Activated CD8-positive, alpha-beta memory T cell treated with anti-CD3 and anti-CD28 coated beads, Interleukin-2, amount 10 ng/mL, durations not matched to agents 7 days and 5 days (primary cell): ENCODE data around the gene IMP3. TPM values are rescaled to one million over a fixed set of nuclear protein-coding genes. Genes with fewer than 3 reads are reported as not detected.

Source experiments
- ATAC-seq: fragments of 150-1000 bp; cut with Tn5 transposase; one replicate; pipeline ENCODE4 v1.10.0; 2021; ENCODE audit warnings: moderate library complexity
- CTCF ChIA-PET: fragments of 350-600 bp; sonication (Branson Sonifier 250); formaldehyde crosslinking; loops from one replicate; lab custom pipeline; 2021; ENCODE audit warnings: antibody characterized with exemption; lab: Charles Lee
- DNase-seq: peaks from one replicate; pipeline ENCODE4 v3.0.0-alpha.2; 2020
- H3K27ac Mint-ChIP-seq: one replicate; pipeline ENCODE4 v1.8.0; 2021; ENCODE audit warnings: mild to moderate bottlenecking, mixed read lengths
- H3K27me3 Mint-ChIP-seq: one replicate; pipeline ENCODE4 v1.8.0; 2021; ENCODE audit warnings: mixed read lengths
- H3K36me3 Mint-ChIP-seq: one replicate; pipeline ENCODE4 v1.8.0; 2021; ENCODE audit warnings: mild to moderate bottlenecking, mixed read lengths
- H3K4me1 Mint-ChIP-seq: one replicate; pipeline ENCODE4 v1.8.0; 2021; ENCODE audit warnings: mixed read lengths
- H3K4me3 Mint-ChIP-seq: one replicate; pipeline ENCODE4 v1.8.0; 2021; ENCODE audit warnings: mild to moderate bottlenecking, moderate library complexity, mixed read lengths
- H3K9me3 Mint-ChIP-seq: one replicate; pipeline ENCODE4 v1.8.0; 2022; ENCODE audit warnings: low read depth, mixed read lengths
- total RNA-seq, 2 experiments: library from RNA; stranded (reverse); gene quantifications; one replicate each; pipeline ENCODE4 v1.2.3, GENCODE V29; 2021

IMP3 gene
- total RNA-seq, 2 experiments from 2014 or later: 84.0 to 109 TPM

- H3K27me3 Mint-ChIP-seq: no peaks in the 10 kb centered on the region
- H3K4me3 Mint-ChIP-seq: no peak overlapping the region
- no peak overlapping the region for H3K27ac Mint-ChIP-seq
- DNase-seq (no peak), ATAC-seq (no peak)
- no peaks in the 10 kb centered on the region for H3K9me3 Mint-ChIP-seq
- peaks cover 12% of the 10 kb centered on the region for H3K4me1 Mint-ChIP-seq
- no peaks in the 10 kb centered on the region for H3K36me3 Mint-ChIP-seq
- CTCF ChIA-PET: interaction anchor here (0.9 kb wide), 1 partner anchor 19 kb away, joined by 3 read pairs; the partner anchor contains the start of gene SNX33
These were observed 26.9 kb upstream of the IMP3 start for GRCh38 chr15:75666823-75667501.

- no peak overlapping the region for H3K4me3 Mint-ChIP-seq
- DNase-seq (no peak), ATAC-seq (no peak)
- CTCF ChIA-PET: interaction anchor here (1.0 kb wide), 1 partner anchor 22 kb away, joined by 3 read pairs; no protein-coding TSS in a partner anchor
- no peaks in the 10 kb centered on the region for H3K36me3 Mint-ChIP-seq
- H3K27me3 Mint-ChIP-seq: no peaks in the 10 kb centered on the region
- no peaks in the 10 kb centered on the region for H3K9me3 Mint-ChIP-seq
- H3K4me1 Mint-ChIP-seq: peaks cover 12% of the 10 kb centered on the region
- no peak overlapping the region for H3K27ac Mint-ChIP-seq
These were observed 24.0 kb upstream of the IMP3 start for GRCh38 chr15:75663931-75664421.

GRCh38 chr15:75662823-75663519 lies 22.9 kb upstream of the IMP3 start:
- H3K4me1 Mint-ChIP-seq: peaks cover 12% of the 10 kb centered on the region
- no peaks in the 10 kb centered on the region for H3K27me3 Mint-ChIP-seq
- H3K36me3 Mint-ChIP-seq: no peaks in the 10 kb centered on the region
- DNase-seq (no peak), ATAC-seq (no peak)
- CTCF ChIA-PET: interaction anchor here (1.0 kb wide), 1 partner anchor 23 kb away, joined by 3 read pairs; no protein-coding TSS in a partner anchor
- H3K9me3 Mint-ChIP-seq: no peaks in the 10 kb centered on the region
- H3K4me3 Mint-ChIP-seq: no peak overlapping the region
- no peak overlapping the region for H3K27ac Mint-ChIP-seq

- H3K4me1 Mint-ChIP-seq: peaks cover 9% of the 10 kb centered on the region
- H3K27ac Mint-ChIP-seq: no peak overlapping the region
- DNase-seq (no peak), ATAC-seq (no peak)
- no peaks in the 10 kb centered on the region for H3K36me3 Mint-ChIP-seq
- no peaks in the 10 kb centered on the region for H3K27me3 Mint-ChIP-seq
- no peaks in the 10 kb centered on the region for H3K9me3 Mint-ChIP-seq
- CTCF ChIA-PET: interaction anchor here (0.6 to 1.0 kb wide), 2 partner anchors 10 to 28 kb away, joined by 3 read pairs; no protein-coding TSS in a partner anchor
- no peak overlapping the region for H3K4me3 Mint-ChIP-seq
These were observed 21.7 kb upstream of the IMP3 start for GRCh38 chr15:75661756-75662140.

- H3K27me3 Mint-ChIP-seq: no peaks in the 10 kb centered on the region
- peaks cover 4% of the 10 kb centered on the region for H3K4me1 Mint-ChIP-seq
- CTCF ChIA-PET: interaction anchor here (0.6 to 1.0 kb wide), 2 partner anchors 11 to 28 kb away, joined by 3 read pairs; no protein-coding TSS in a partner anchor
- no peak overlapping the region for H3K4me3 Mint-ChIP-seq
- ATAC-seq (no peak), DNase-seq (no peak)
- no peak overlapping the region for H3K27ac Mint-ChIP-seq
- no peaks in the 10 kb centered on the region for H3K36me3 Mint-ChIP-seq
- no peaks in the 10 kb centered on the region for H3K9me3 Mint-ChIP-seq
These were observed 21.2 kb upstream of the IMP3 start for GRCh38 chr15:75661100-75661755.

GRCh38 chr15:75659928-75660645 lies 20.1 kb upstream of the IMP3 start:
- Mint-ChIP-seq H3K36me3 (no peaks in the 10 kb centered on the region), H3K4me3 (no peak overlapping the region), H3K27ac (no peak overlapping the region), H3K4me1 (no peaks in the 10 kb centered on the region), H3K9me3 (no peaks in the 10 kb centered on the region), H3K27me3 (no peaks in the 10 kb centered on the region)
- no peak for ATAC-seq
- CTCF ChIA-PET: interaction anchor here (0.6 kb wide), 1 partner anchor 430 kb away, joined by 3 read pairs; no protein-coding TSS in a partner anchor
- DNase-seq: no peak

GRCh38 chr15:75659141-75659771 lies 19.2 kb upstream of the IMP3 start:
- Mint-ChIP-seq H3K36me3 (no peaks in the 10 kb centered on the region), H3K27ac (no peak overlapping the region), H3K27me3 (no peaks in the 10 kb centered on the region), H3K9me3 (no peaks in the 10 kb centered on the region), H3K4me3 (no peak overlapping the region), H3K4me1 (no peaks in the 10 kb centered on the region)
- DNase-seq (no peak), ATAC-seq (no peak)
- CTCF ChIA-PET: interaction anchor here (0.6 kb wide), 1 partner anchor 431 kb away, joined by 3 read pairs; no protein-coding TSS in a partner anchor

GRCh38 chr15:75656813-75657212 lies 16.8 kb upstream of the IMP3 start:
- Mint-ChIP-seq H3K27me3 (no peaks in the 10 kb centered on the region), H3K36me3 (no peaks in the 10 kb centered on the region), H3K4me3 (no peak overlapping the region), H3K4me1 (peaks cover 2% of the 10 kb centered on the region), H3K9me3 (no peaks in the 10 kb centered on the region), H3K27ac (no peak overlapping the region)
- ATAC-seq (no peak), DNase-seq (no peak)
- CTCF ChIA-PET: no interaction called here

GRCh38 chr15:75656331-75656730 lies 16.3 kb upstream of the IMP3 start:
- H3K9me3 Mint-ChIP-seq: no peaks in the 10 kb centered on the region
- no peak for DNase-seq
- H3K27ac Mint-ChIP-seq: no peak overlapping the region
- CTCF ChIA-PET: no interaction called here
- H3K36me3 Mint-ChIP-seq: no peaks in the 10 kb centered on the region
- H3K27me3 Mint-ChIP-seq: no peaks in the 10 kb centered on the region
- ATAC-seq: no peak
- H3K4me3 Mint-ChIP-seq: no peak overlapping the region
- peaks cover 7% of the 10 kb centered on the region for H3K4me1 Mint-ChIP-seq

GRCh38 chr15:75655931-75656330 lies 15.9 kb upstream of the IMP3 start:
- H3K27me3 Mint-ChIP-seq: no peaks in the 10 kb centered on the region
- no peaks in the 10 kb centered on the region for H3K36me3 Mint-ChIP-seq
- H3K4me1 Mint-ChIP-seq: peaks cover 11% of the 10 kb centered on the region
- CTCF ChIA-PET: no interaction called here
- H3K4me3 Mint-ChIP-seq: no peak overlapping the region
- DNase-seq (no peak), ATAC-seq (no peak)
- no peaks in the 10 kb centered on the region for H3K9me3 Mint-ChIP-seq
- no peak overlapping the region for H3K27ac Mint-ChIP-seq

GRCh38 chr15:75654201-75654907 lies 14.3 kb upstream of the IMP3 start:
- H3K27ac Mint-ChIP-seq: no peak overlapping the region
- peaks cover 16% of the 10 kb centered on the region for H3K4me1 Mint-ChIP-seq
- H3K36me3 Mint-ChIP-seq: no peaks in the 10 kb centered on the region
- no peak overlapping the region for H3K4me3 Mint-ChIP-seq
- CTCF ChIA-PET: interaction anchor here (1.2 kb wide), 1 partner anchor 13 kb away, joined by 3 read pairs; no protein-coding TSS in a partner anchor
- H3K9me3 Mint-ChIP-seq: no peaks in the 10 kb centered on the region
- DNase-seq (no peak), ATAC-seq (no peak)
- no peaks in the 10 kb centered on the region for H3K27me3 Mint-ChIP-seq

- Mint-ChIP-seq H3K9me3 (no peaks in the 10 kb centered on the region), H3K27me3 (peaks cover 7% of the 10 kb centered on the region)
These were observed 13.4 kb upstream of the IMP3 start for GRCh38 chr15:75653347-75653913.

More at GRCh38 chr15:75653347-75653913, 13.4 kb upstream of the IMP3 start:
- CTCF ChIA-PET: interaction anchor here (1.2 kb wide), 1 partner anchor 12 kb away, joined by 3 read pairs; no protein-coding TSS in a partner anchor
- no peak for DNase-seq
- Mint-ChIP-seq H3K4me3 (no peak overlapping the region), H3K4me1 (peaks cover 16% of the 10 kb centered on the region), H3K27ac (no peak overlapping the region), H3K36me3 (no peaks in the 10 kb centered on the region)
- ATAC-seq: no peak
